Upper lobe of right lung (tissue), 1 donor: Measurements from ENCODE around the gene GRID2IP. TPM values are rescaled to one million over a fixed set of nuclear protein-coding genes. Genes with fewer than 3 reads are reported as not detected.
A peak's percentile ranks its signal among the peaks of the same experiment; 100 is the strongest.

Experiments
- ATAC-seq: fragments of 200-7000 bp; cut with Tn5 transposase; one replicate; pipeline ENCODE4 v1.9.1; 2020; ENCODE audit warnings: mild to moderate bottlenecking, moderate library complexity
- DNase-seq: peaks from one replicate; pipeline ENCODE4 v3.0.0-alpha.2; 2020
- H3K27ac ChIP-seq: fragments of 200-600 bp; one replicate; pipeline ENCODE4 v1.8.0; 2022
- H3K27me3 ChIP-seq: fragments of 200-600 bp; one replicate; pipeline ENCODE4 v1.8.0; 2022; ENCODE audit warnings: mild to moderate bottlenecking
- H3K36me3 ChIP-seq: fragments of 200-600 bp; one replicate; pipeline ENCODE4 v1.8.0; 2022
- H3K4me1 ChIP-seq: fragments of 200-600 bp; one replicate; pipeline ENCODE4 v1.8.0; 2022
- H3K4me3 ChIP-seq: fragments of 200-600 bp; one replicate; pipeline ENCODE4 v1.8.0; 2022; ENCODE audit warnings: mild to moderate bottlenecking
- H3K9me3 ChIP-seq: fragments of 200-600 bp; one replicate; pipeline ENCODE4 v1.8.0; 2022
- CTCF ChIP-seq: fragments of 200-600 bp; IDR thresholded peaks from one replicate; pipeline ENCODE4 v1.8.0; 2022; ENCODE audit warnings: antibody characterized with exemption
- intact Hi-C: fragments of 100-400 bp; cut with DNase I; formaldehyde crosslinking; loops from one replicate; pipeline ENCODE4 v1.11.0; 2022
- long read RNA-seq: library from polyadenylated mRNA; unstranded; transcript quantifications from one replicate; pipeline ENCODE4 v2.0.0, GENCODE V29; 2021
- total RNA-seq: library from RNA; stranded (reverse); fragmentation: NEBNext Ultra II Directional; extraction: Animal tissue kit (Norgen Biotek cat#: 25700); gene quantifications from one replicate; pipeline ENCODE4 v1.2.1, GENCODE V29; 2021
- donor health status: DM: no; HTN: yes; CAD: no; lungs with severe emphysema.

The GRID2IP gene
- total RNA-seq = 0.46 TPM
- long read RNA-seq, partial matches to known transcripts = 0 of 2 reads
- long read RNA-seq, other reads (novel, unspliced or antisense) = 2 of 2 reads

DNA sequence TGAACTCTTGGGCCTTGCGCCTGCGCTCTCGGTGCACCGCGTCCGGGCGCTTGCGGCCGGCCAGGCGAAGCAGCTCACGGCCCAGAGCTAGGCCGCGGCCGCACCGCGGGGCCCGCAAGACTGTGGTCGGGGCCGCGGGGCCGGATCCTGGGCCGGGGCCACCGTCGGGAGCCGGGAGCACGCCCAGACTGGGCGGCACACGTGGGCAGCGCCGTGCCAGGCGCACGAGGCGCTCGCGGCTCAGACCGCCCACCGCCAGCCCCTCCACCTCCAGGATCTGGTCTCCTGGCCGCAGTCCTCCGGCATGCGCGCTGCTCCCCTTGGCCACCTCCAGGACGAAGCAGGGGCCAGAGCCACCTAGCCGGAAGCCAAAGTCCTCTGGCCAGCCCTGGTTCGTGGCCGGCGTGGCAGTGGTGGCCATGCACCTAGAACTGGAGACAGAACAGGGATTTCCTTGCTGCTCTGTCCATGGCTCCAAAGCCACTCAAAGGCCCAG lies at the start of gene GRID2IP:
TSS of gene GRID2IP (minus strand) at position 446 of the 496 bp plus-strand sequence. CDS start at position 421, 25 bp downstream.
- H3K27me3 ChIP-seq = no peaks in the 10 kb centered on the region
- no peak within 1 kb of the TSS for H3K27ac ChIP-seq
- TF ChIP-seq CTCF = no peak
- no peaks in the 10 kb centered on the region for H3K36me3 ChIP-seq
- ATAC-seq (peak; percentile 27), DNase-seq (no peak)
- H3K4me1 ChIP-seq = no peaks in the 10 kb centered on the region
- H3K9me3 ChIP-seq = no peaks in the 10 kb centered on the region
- H3K4me3 ChIP-seq = no peak within 1 kb of the TSS
- intact Hi-C loops = no loop called here

GRCh38 chr7:6600093-6600492 lies 48.8 kb upstream of the GRID2IP start:
- intact Hi-C loops = no loop called here
- no peak for DNase-seq
- no peak for ATAC-seq
- no peak overlapping the region for H3K27ac ChIP-seq
- H3K27me3 ChIP-seq = no peaks in the 10 kb centered on the region
- TF ChIP-seq CTCF = no peak
- H3K9me3 ChIP-seq = no peaks in the 10 kb centered on the region
- no peak overlapping the region for H3K4me3 ChIP-seq
- no peaks in the 10 kb centered on the region for H3K4me1 ChIP-seq
- peaks cover 97% of the 10 kb centered on the region for H3K36me3 ChIP-seq

DNA sequence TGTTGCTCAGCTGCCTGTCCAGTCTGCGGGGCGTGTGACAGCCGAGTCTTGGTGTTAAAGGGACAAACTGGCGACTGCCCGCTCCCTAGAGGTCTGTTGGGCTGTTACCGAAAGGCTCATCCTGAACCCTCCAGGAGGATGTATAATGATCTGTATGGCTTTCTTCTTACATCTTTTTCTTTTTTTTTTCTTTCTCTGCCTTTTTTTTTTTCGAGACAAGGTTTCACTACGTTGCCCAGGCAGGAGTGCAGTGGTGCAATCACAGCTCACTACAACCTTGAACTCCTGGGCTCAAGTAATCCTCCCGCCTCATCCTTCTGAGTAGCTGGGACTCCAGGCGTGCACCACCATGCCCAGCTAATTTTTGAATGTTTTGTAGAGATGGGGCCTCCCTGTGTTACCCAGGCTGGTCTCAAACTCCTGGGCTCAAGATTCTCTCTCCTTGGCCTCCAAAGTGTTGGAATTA lies 39.4 kb upstream of the GRID2IP start:
- no peaks in the 10 kb centered on the region for H3K27me3 ChIP-seq
- peaks cover 54% of the 10 kb centered on the region for H3K36me3 ChIP-seq
- intact Hi-C loops = no loop called here
- ATAC-seq = no peak
- H3K9me3 ChIP-seq = no peaks in the 10 kb centered on the region
- DNase-seq = no peak
- peak overlapping the region; percentile 75 for H3K27ac ChIP-seq
- peaks cover 16% of the 10 kb centered on the region for H3K4me1 ChIP-seq
- H3K4me3 ChIP-seq = peak overlapping the region; percentile 81
- TF ChIP-seq CTCF = no peak

DNA sequence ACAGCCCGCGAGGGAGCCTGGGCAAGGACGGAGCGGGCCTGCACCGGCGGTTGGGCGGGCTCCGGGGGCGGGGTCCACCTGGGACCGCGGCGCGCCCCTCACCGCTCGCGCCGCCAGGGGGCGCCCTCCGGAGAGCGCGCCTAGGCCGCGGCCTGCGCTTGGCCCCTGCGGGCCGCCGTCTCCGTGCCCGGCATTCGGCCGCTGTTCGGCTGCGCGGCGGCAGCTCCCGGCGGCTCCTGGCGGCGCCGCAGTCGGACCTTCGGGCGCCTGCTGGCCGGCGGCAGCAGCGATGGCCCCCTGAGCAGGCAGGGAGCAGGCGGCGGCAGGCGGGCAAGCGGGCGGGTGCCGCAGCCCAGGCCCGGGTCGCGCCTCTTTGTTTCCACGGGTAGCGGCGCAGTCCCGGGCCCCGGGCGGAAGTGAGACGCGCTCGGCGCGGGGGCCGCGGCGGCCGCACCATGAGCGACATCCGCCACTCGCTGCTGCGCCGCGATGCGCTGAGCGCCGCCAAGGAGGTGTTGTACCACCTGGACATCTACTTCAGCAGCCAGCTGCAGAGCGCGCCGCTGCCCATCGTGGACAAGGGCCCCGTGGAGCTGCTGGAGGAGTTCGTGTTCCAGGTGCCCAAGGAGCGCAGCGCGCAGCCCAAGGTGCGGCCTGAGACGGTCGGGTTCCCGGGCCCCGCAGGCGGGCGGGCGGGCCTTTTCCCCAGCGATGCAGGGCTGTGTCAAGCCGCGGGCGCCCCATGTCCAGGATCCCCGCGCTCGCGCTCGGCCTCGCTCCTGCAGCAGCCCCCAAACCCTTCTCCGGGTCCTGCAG lies 38.8 kb upstream of the GRID2IP start, which contains the start of gene INTS15:
TSS of gene INTS15 (plus strand) at position 193 of the 816 bp plus-strand sequence. CDS start at position 456, 263 bp downstream.
- Histone ChIP-seq H3K27me3 (no peaks in the 10 kb centered on the region), H3K36me3 (peaks cover 54% of the 10 kb centered on the region), H3K4me1 (peaks cover 16% of the 10 kb centered on the region), H3K27ac (peak within 1 kb of the TSS; percentile 75), H3K4me3 (peak within 1 kb of the TSS; percentile 81), H3K9me3 (no peaks in the 10 kb centered on the region)
- peak; percentile 99 for ATAC-seq
- peak; percentile 63 for TF ChIP-seq CTCF
- intact Hi-C loops = no loop called here
- DNase-seq = peak; percentile 90

DNA sequence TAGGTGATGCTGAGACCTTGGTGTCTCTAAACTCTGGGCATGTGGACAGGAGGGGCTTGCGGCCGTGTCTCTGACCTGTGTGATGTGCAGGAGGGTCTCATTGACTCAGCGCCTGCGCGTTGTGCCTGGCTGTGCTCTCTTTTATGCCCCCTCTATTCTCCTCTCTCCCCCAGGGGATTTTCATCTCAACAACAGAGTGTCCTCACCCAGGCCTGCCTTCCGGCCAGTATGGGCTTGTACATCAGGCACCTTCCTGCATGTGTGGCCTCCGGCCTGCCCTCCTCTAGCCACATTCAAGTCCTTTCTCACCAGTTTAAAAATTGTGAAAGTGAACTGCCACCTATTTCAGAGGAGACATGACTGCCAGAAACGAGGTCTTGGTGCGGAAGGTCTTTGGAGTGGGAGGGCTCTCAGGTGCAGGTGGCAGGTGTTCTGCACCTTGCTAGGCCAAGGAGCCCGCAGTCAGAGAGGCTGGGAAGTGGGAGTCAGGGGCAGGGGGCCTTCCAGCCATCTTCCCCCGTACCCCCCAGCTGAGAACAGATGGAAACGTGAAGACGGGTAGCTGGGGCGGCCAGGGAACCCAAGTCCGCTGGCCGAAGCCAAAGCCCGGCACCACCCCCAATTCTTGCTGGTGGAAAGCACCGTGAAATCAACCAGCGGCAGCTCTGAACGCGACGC lies 38.0 kb upstream of the GRID2IP start:
- Histone ChIP-seq H3K27ac (no peak overlapping the region), H3K9me3 (no peaks in the 10 kb centered on the region), H3K36me3 (peaks cover 54% of the 10 kb centered on the region), H3K4me1 (peaks cover 16% of the 10 kb centered on the region), H3K27me3 (no peaks in the 10 kb centered on the region), H3K4me3 (peak overlapping the region; percentile 81)
- no peak for DNase-seq
- no peak for TF ChIP-seq CTCF
- no peak for ATAC-seq
- intact Hi-C loops = no loop called here
